Measurements from ENCODE around the gene PTH2R.
"Not testable (repeated sequence)": the region's sequence is repeated elsewhere in the genome, so short reads cannot be mapped to it uniquely, and the experiment has no call there.

The PTH2R gene

GRCh38 chr2:208490492-208490891 is 83.9 kb downstream of the PTH2R start:
- ATAC-seq: no peak
- no peaks in the 10 kb centered on the region for H3K4me1 Mint-ChIP-seq
- no peak overlapping the region for H3K27ac Mint-ChIP-seq
- peaks cover 3% of the 10 kb centered on the region for H3K9me3 Mint-ChIP-seq
- no peak overlapping the region for H3K4me3 Mint-ChIP-seq
- H3K36me3 Mint-ChIP-seq: no peaks in the 10 kb centered on the region
- DNase-seq (ENCODE audit: low spot score in 2 of 2): no peak

- Mint-ChIP-seq H3K4me3 (no peak overlapping the region), H3K27ac (no peak overlapping the region), H3K4me1 (no peaks in the 10 kb centered on the region), H3K9me3 (peaks cover 3% of the 10 kb centered on the region), H3K36me3 (no peaks in the 10 kb centered on the region)
- ATAC-seq (no peak), DNase-seq (ENCODE audit: low spot score in 2 of 2) (no peak)
Measured at GRCh38 chr2:208491641-208492040, 85.0 kb downstream of the PTH2R start.

- Mint-ChIP-seq H3K4me3 (no peak overlapping the region), H3K9me3 (peaks cover 2% of the 10 kb centered on the region)
Measured at GRCh38 chr2:208492069-208492468, 85.5 kb downstream of the PTH2R start.

GRCh38 chr2:208493186-208493585 is 86.6 kb downstream of the PTH2R start:
- Mint-ChIP-seq H3K9me3 (no peaks in the 10 kb centered on the region), H3K4me3 (no peak overlapping the region), H3K27ac (no peak overlapping the region), H3K4me1 (no peaks in the 10 kb centered on the region), H3K36me3 (no peaks in the 10 kb centered on the region)
- ATAC-seq: peak; percentile 12
- no peak for DNase-seq (ENCODE audit: low spot score in 2 of 2)

More at GRCh38 chr2:208492069-208492468, 85.5 kb downstream of the PTH2R start:
- no peaks in the 10 kb centered on the region for H3K4me1 Mint-ChIP-seq
- DNase-seq (ENCODE audit: low spot score in 2 of 2) (no peak), ATAC-seq (no peak)
- no peak overlapping the region for H3K27ac Mint-ChIP-seq
- H3K36me3 Mint-ChIP-seq: no peaks in the 10 kb centered on the region

- H3K27ac Mint-ChIP-seq: no peak overlapping the region
- no peaks in the 10 kb centered on the region for H3K4me1 Mint-ChIP-seq
- no peaks in the 10 kb centered on the region for H3K9me3 Mint-ChIP-seq
- ATAC-seq: no peak
- DNase-seq (ENCODE audit: low spot score in 2 of 2): no peak
- no peaks in the 10 kb centered on the region for H3K36me3 Mint-ChIP-seq
- H3K4me3 Mint-ChIP-seq: no peak overlapping the region
Measured at GRCh38 chr2:208496129-208496528, 89.5 kb downstream of the PTH2R start.

GRCh38 chr2:208501206-208501605 is 94.6 kb downstream of the PTH2R start:
- Mint-ChIP-seq H3K4me3 (no peak overlapping the region), H3K36me3 (no peaks in the 10 kb centered on the region), H3K27ac (no peak overlapping the region), H3K4me1 (no peaks in the 10 kb centered on the region), H3K9me3 (no peaks in the 10 kb centered on the region)
- DNase-seq (ENCODE audit: low spot score in 2 of 2): no peak
- ATAC-seq: no peak

- ATAC-seq: no peak
- Mint-ChIP-seq H3K9me3 (no peaks in the 10 kb centered on the region), H3K27ac (no peak overlapping the region), H3K4me1 (no peaks in the 10 kb centered on the region), H3K36me3 (no peaks in the 10 kb centered on the region), H3K4me3 (no peak overlapping the region)
- no peak for DNase-seq (ENCODE audit: low spot score in 2 of 2)
Measured at GRCh38 chr2:208502288-208502687, 95.7 kb downstream of the PTH2R start.

- ATAC-seq: not testable (repeated sequence)
Measured at GRCh38 chr2:208505365-208505764, 98.8 kb downstream of the PTH2R start.

GRCh38 chr2:208509586-208509985 is 103.0 kb downstream of the PTH2R start:
- H3K9me3 Mint-ChIP-seq: peaks cover 5% of the 10 kb centered on the region
- no peak for DNase-seq (ENCODE audit: low spot score in 2 of 2)
- no peak overlapping the region for H3K4me3 Mint-ChIP-seq
- H3K27ac Mint-ChIP-seq: no peak overlapping the region
- ATAC-seq: no peak
- no peaks in the 10 kb centered on the region for H3K36me3 Mint-ChIP-seq
- H3K4me1 Mint-ChIP-seq: no peaks in the 10 kb centered on the region

More at GRCh38 chr2:208505365-208505764, 98.8 kb downstream of the PTH2R start:
- not testable (repeated sequence) for DNase-seq (ENCODE audit: low spot score in 2 of 2); H3K36me3 Mint-ChIP-seq; H3K9me3 Mint-ChIP-seq; H3K27ac Mint-ChIP-seq; H3K4me1 Mint-ChIP-seq; H3K4me3 Mint-ChIP-seq

GRCh38 chr2:208511016-208511415 is 104.4 kb downstream of the PTH2R start:
- Mint-ChIP-seq H3K9me3 (peaks cover 13% of the 10 kb centered on the region), H3K4me1 (no peaks in the 10 kb centered on the region), H3K27ac (no peak overlapping the region), H3K36me3 (no peaks in the 10 kb centered on the region), H3K4me3 (no peak overlapping the region)
- DNase-seq (ENCODE audit: low spot score in 2 of 2) (no peak), ATAC-seq (no peak)

GRCh38 chr2:208511573-208511972 is 105.0 kb downstream of the PTH2R start:
- peaks cover 13% of the 10 kb centered on the region for H3K9me3 Mint-ChIP-seq
- H3K4me1 Mint-ChIP-seq: no peaks in the 10 kb centered on the region
- no peak overlapping the region for H3K27ac Mint-ChIP-seq

GRCh38 chr2:208515099-208515498 is 108.5 kb downstream of the PTH2R start:
- H3K4me3 Mint-ChIP-seq: no peak overlapping the region
- H3K27ac Mint-ChIP-seq: no peak overlapping the region
- DNase-seq (ENCODE audit: low spot score in 2 of 2) (no peak), ATAC-seq (peak; percentile 37)
- no peaks in the 10 kb centered on the region for H3K36me3 Mint-ChIP-seq
- no peaks in the 10 kb centered on the region for H3K4me1 Mint-ChIP-seq
- peaks cover 8% of the 10 kb centered on the region for H3K9me3 Mint-ChIP-seq

More at GRCh38 chr2:208511573-208511972, 105.0 kb downstream of the PTH2R start:
- no peaks in the 10 kb centered on the region for H3K36me3 Mint-ChIP-seq
- ATAC-seq (no peak), DNase-seq (ENCODE audit: low spot score in 2 of 2) (no peak)
- no peak overlapping the region for H3K4me3 Mint-ChIP-seq

GRCh38 chr2:208523069-208523468 is 116.5 kb downstream of the PTH2R start:
- not testable (repeated sequence) for H3K4me1 Mint-ChIP-seq; H3K9me3 Mint-ChIP-seq; ATAC-seq; H3K4me3 Mint-ChIP-seq; DNase-seq (ENCODE audit: low spot score in 2 of 2); H3K36me3 Mint-ChIP-seq; H3K27ac Mint-ChIP-seq

GRCh38 chr2:208525165-208525564 is 118.6 kb downstream of the PTH2R start:
- H3K4me1 Mint-ChIP-seq; H3K4me3 Mint-ChIP-seq; DNase-seq (ENCODE audit: low spot score in 2 of 2); H3K36me3 Mint-ChIP-seq; H3K27ac Mint-ChIP-seq; ATAC-seq; H3K9me3 Mint-ChIP-seq: not testable (repeated sequence)

- Mint-ChIP-seq H3K9me3 (no peaks in the 10 kb centered on the region), H3K36me3 (no peaks in the 10 kb centered on the region), H3K27ac (no peak overlapping the region), H3K4me1 (no peaks in the 10 kb centered on the region), H3K4me3 (no peak overlapping the region)
- peak; percentile 36 for ATAC-seq
- DNase-seq (ENCODE audit: low spot score in 2 of 2): no peak
Measured at GRCh38 chr2:208529796-208530195, 123.2 kb downstream of the PTH2R start.

GRCh38 chr2:208531361-208531760 is 124.8 kb downstream of the PTH2R start:
- ATAC-seq (no peak), DNase-seq (ENCODE audit: low spot score in 2 of 2) (no peak)
- Mint-ChIP-seq H3K27ac (no peak overlapping the region), H3K36me3 (no peaks in the 10 kb centered on the region), H3K4me1 (no peaks in the 10 kb centered on the region), H3K4me3 (no peak overlapping the region), H3K9me3 (no peaks in the 10 kb centered on the region)

- not testable (repeated sequence) for H3K36me3 Mint-ChIP-seq; H3K4me3 Mint-ChIP-seq; DNase-seq (ENCODE audit: low spot score in 2 of 2); ATAC-seq; H3K27ac Mint-ChIP-seq; H3K9me3 Mint-ChIP-seq; H3K4me1 Mint-ChIP-seq
Measured at GRCh38 chr2:208535578-208535977, 129.0 kb downstream of the PTH2R start.

Measured in stimulated activated effector memory CD8-positive, alpha-beta T cell treated with anti-CD3 and anti-CD28 coated beads, Interleukin-12 subunit alpha, Interleukin-12 subunit beta, amount 100 ng/mL, for 72 hours (primary cell).